Endothelial cell (in vitro differentiated cells): ENCODE results near the gene GPR107. TPM values are rescaled to one million over a fixed set of nuclear protein-coding genes. Genes with fewer than 3 reads are reported as not detected.

ENCODE experiments used
- DNase-seq: peaks from one replicate; pipeline ENCODE4 v3.0.0; 2021; ENCODE audit warnings: low spot score
- H3K27ac Mint-ChIP-seq: one replicate; pipeline ENCODE4 v1.8.0; 2021; ENCODE audit warnings: mixed read lengths, inconsistent platforms; ENCODE audit not compliant: unreplicated experiment
- H3K27me3 Mint-ChIP-seq: one replicate; pipeline ENCODE4 v1.8.0; 2021; ENCODE audit warnings: mild to moderate bottlenecking, moderate library complexity, mixed read lengths, inconsistent platforms; ENCODE audit not compliant: unreplicated experiment
- H3K36me3 Mint-ChIP-seq: one replicate; pipeline ENCODE4 v1.8.0; 2021; ENCODE audit warnings: mild to moderate bottlenecking, low read depth, mixed read lengths, inconsistent platforms; ENCODE audit not compliant: unreplicated experiment
- H3K4me1 Mint-ChIP-seq: one replicate; pipeline ENCODE4 v1.8.0; 2021; ENCODE audit warnings: mild to moderate bottlenecking, mixed read lengths, inconsistent platforms; ENCODE audit not compliant: unreplicated experiment
- H3K4me3 Mint-ChIP-seq: one replicate; pipeline ENCODE4 v1.8.0; 2021; ENCODE audit warnings: mild to moderate bottlenecking, mixed read lengths, inconsistent platforms; ENCODE audit not compliant: unreplicated experiment
- H3K9me3 Mint-ChIP-seq: one replicate; pipeline ENCODE4 v1.8.0; 2021; ENCODE audit warnings: mixed read lengths, inconsistent platforms; ENCODE audit not compliant: unreplicated experiment
- CTCF ChIP-seq: fragments of 200-600 bp; sonication (generic); IDR thresholded peaks from one replicate; pipeline ENCODE4 v1.5.0; 2021; ENCODE audit warnings: antibody characterized with exemption; ENCODE audit not compliant: unreplicated experiment
- total RNA-seq: library from RNA; stranded (reverse); fragmentation: NEBNext Ultra II Directional; extraction: Animal tissue kit (Norgen Biotek cat#: 25700); gene quantifications from one replicate; pipeline ENCODE4 v1.2.1, GENCODE V29; 2021; ENCODE audit not compliant: unreplicated experiment

Gene GPR107
- total RNA-seq, 1 donor from 2014 or later = 63.5 TPM

- peaks cover 3% of the 10 kb centered on the region for H3K27me3 Mint-ChIP-seq
Measured at GRCh38 chr9:130049431-130050210, 4.1 kb upstream of the GPR107 start.

GRCh38 chr9:130050462-130050861, 3.2 kb upstream of the GPR107 start:
- no peak for DNase-seq
- TF ChIP-seq CTCF = no peak
- Mint-ChIP-seq H3K27ac (no peak overlapping the region), H3K4me3 (no peak overlapping the region), H3K27me3 (no peaks in the 10 kb centered on the region), H3K36me3 (peaks cover 4% of the 10 kb centered on the region), H3K9me3 (no peaks in the 10 kb centered on the region), H3K4me1 (peaks cover 25% of the 10 kb centered on the region)

More at GRCh38 chr9:130049431-130050210, 4.1 kb upstream of the GPR107 start:
- no peak for TF ChIP-seq CTCF
- Mint-ChIP-seq H3K9me3 (no peaks in the 10 kb centered on the region), H3K4me3 (no peak overlapping the region), H3K4me1 (peaks cover 25% of the 10 kb centered on the region), H3K27ac (no peak overlapping the region), H3K36me3 (peaks cover 4% of the 10 kb centered on the region)
- no peak for DNase-seq

DNA sequence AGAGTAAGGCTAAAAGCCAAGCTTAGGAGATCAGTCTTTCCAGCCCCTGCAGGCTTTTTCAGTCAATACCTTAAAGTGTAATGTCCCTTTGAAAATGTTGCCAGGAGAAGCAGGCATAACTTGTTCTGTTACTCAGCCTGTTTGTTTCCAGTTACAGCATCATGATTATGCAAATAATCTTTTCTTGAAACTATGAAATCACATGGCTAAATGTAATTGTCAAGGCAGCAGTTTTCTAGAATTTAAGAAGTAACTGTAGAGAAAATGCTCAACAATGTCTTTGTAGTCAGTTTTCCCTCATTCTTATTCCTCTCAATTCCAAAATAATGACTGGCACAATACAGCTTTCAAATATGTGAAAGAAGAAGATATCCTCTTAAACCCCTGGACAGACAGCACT, 1.9 kb upstream of the GPR107 start:
- Mint-ChIP-seq H3K36me3 (peaks cover 4% of the 10 kb centered on the region), H3K4me3 (no peak overlapping the region), H3K27me3 (no peaks in the 10 kb centered on the region), H3K9me3 (no peaks in the 10 kb centered on the region), H3K4me1 (peaks cover 14% of the 10 kb centered on the region), H3K27ac (no peak overlapping the region)
- no peak for DNase-seq
- TF ChIP-seq CTCF = no peak

DNA sequence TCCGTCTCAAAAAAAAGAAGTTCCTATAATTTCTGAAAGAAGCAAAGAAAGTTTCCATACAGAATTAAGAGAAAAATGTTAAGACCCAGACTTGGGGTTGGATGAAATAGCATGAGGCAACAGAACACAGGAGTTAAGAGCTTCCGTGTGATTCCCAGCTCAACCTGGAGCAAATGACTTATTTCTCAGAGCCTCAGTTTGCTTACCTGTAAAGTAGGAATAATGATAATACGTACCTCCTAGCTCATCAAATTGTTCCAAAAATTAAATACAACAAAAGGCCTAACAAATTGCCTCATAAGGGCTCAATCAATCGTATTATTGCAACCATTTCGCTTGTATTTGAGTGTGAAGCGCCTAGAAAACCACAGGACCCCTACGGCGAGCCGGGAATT, 600 bp upstream of the GPR107 start:
- Mint-ChIP-seq H3K9me3 (no peaks in the 10 kb centered on the region), H3K4me3 (peak overlapping the region; percentile 99), H3K4me1 (peaks cover 13% of the 10 kb centered on the region), H3K27me3 (no peaks in the 10 kb centered on the region), H3K27ac (peak overlapping the region; percentile 88), H3K36me3 (peaks cover 4% of the 10 kb centered on the region)
- DNase-seq = no peak
- TF ChIP-seq CTCF = no peak

DNA sequence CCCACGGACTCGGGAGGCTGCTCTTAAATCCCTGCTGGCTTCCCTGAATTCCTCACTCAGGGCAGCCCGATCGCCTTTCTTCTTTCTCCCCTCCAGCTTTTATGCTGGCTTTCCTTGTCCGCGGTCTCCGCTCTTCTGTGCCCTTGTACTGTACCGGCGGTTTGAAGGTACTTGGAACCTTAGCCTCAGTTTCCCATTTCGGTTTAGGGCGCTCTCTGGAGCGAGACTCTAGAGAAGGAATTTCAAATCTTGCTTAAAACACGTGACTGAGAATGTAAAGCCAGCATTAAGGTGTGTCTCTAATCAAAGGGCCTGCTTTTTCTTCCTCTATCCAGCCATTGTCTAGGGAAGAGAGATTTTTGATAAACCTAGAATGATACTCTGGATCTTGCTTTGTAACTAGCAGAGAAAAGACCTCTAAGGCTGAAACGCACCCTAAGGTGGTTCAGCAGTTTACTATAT, 650 bp downstream of the GPR107 start:
- no peaks in the 10 kb centered on the region for H3K27me3 Mint-ChIP-seq
- peaks cover 16% of the 10 kb centered on the region for H3K4me1 Mint-ChIP-seq
- peaks cover 4% of the 10 kb centered on the region for H3K36me3 Mint-ChIP-seq
- peak overlapping the region; percentile 96 for H3K27ac Mint-ChIP-seq
- no peaks in the 10 kb centered on the region for H3K9me3 Mint-ChIP-seq
- TF ChIP-seq CTCF = no peak
- no peak for DNase-seq
- peak overlapping the region; percentile 99 for H3K4me3 Mint-ChIP-seq
